ENCODE results near the gene DNAH2.
A peak's percentile ranks its signal among the peaks of the same experiment; 100 is the strongest.

DNAH2 gene

GRCh38 chr17:7703584-7704479 lies 13.7 kb upstream of the DNAH2 start:
- DNase-seq (ENCODE audit: low read depth), result peak; percentile 54

DNA sequence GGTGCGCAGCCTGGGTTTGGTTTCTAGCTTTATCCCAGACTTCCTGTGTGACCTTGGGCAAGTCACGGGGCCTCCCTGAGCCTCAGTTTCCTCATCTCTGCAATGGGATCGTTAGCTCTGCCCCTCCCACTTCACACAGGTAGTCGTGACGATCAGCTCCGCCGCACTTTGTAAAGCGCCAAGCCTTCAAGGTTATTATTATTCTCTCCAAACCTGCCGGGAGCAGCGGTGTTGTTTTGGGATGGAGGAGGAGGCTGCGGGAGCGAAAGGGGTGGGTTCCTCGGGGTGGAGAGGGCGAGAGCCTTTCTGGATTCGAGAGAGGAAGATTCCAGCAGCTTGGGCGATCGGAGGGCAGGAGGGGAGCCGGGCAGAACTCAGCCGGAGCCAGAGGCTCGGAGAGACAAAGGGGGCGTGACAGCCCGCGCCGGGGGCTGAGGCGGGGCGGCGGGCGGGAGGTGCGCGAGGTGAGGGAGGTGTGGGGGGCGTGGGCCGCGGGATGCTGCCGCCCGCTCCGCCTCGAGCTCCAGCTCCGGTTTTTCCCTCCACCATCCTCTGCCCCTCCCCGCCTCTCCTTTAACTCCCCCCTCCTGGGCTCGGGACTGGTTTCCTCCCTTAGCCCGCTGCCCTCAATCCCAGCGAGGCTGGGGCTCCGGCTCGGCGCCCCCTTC lies 12.8 kb upstream of the DNAH2 start, which contains the start of gene EFNB3:
EFNB3 (plus strand) TSS at position 602 of the 668 bp plus-strand sequence. CDS start 397 bp downstream, outside the sequence.
- DNase-seq (ENCODE audit: low read depth), result peak; percentile 56

DNA sequence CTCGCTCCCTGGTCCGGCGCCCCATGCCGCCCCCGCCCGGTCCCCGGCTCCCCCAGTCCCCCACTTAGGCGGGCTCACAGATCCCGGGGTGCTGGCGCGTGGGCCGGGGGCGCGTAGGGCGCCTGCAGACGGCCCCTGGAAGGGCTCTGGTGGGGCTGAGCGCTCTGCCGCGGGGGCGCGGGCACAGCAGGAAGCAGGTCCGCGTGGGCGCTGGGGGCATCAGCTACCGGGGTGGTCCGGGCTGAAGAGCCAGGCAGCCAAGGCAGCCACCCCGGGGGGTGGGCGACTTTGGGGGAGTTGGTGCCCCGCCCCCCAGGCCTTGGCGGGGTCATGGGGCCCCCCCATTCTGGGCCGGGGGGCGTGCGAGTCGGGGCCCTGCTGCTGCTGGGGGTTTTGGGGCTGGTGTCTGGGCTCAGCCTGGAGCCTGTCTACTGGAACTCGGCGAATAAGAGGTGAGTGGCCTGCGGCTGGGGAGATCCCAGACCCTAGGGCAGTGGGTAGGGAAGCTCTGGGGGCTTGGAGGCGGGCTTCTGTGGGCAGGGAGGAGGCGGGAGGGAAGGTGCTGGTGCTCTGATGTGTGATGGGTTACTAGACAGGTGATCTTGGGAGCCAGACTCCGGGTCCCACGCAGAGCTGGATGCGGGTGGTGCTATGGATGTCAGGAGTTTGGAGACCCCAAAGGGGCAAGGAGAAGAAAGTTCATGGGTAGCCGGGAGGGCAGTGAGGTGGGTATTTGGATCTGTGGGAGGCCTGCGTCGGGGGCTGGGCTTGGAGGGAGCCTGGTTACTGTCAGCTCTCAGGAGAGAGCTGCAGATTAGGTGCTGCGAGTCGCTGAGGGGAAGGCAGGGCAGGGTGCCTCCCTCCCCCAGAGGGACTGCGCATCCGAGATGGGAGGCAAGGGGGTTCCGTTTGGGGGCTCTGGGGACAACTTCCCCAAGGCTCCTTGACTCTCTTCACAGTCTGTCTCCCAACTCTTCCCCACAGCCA lies 12.0 kb upstream of the DNAH2 start:
- DNase-seq (ENCODE audit: low read depth), result no peak

DNA sequence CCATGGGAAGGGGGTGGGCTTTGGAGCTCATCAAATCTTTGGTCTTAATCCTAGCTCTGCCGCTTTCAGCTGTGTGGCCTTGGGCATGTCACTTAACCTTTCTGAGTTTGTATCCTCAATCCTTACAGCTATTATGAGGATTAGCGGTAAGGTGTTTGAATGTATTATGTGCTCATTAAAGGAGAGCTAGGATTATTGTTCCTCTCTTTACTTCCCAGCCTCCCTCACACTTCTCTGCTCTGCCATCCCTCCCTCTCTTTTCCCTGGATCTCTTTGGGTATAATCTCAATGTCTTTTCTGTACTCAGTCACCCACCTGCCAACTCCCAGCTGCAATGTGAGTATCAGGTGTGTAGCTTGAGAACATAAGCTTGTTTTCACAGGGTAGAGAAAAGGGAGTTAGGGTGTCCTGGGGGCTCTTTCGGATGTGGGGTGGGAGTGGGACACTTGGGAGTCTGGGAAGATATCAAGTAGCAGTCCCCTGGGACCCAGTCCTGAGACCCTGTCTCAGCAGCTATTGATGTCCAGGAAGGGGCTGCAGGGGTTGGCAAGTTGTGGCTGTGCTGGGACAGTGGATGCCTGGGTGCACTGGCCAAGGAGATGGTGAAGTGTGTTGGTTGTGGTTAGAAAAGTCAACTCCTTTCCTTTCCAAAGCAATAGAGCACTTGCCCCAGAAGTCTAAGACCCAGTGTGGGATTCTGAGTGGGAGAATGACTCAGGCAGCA lies 10.8 kb upstream of the DNAH2 start:
- DNase-seq (ENCODE audit: low read depth), result no peak

- DNase-seq (ENCODE audit: low read depth), result no peak
Observed at GRCh38 chr17:7707446-7707845, 10.1 kb upstream of the DNAH2 start.

GRCh38 chr17:7707858-7708750 lies 9.4 kb upstream of the DNAH2 start:
- no peak for DNase-seq (ENCODE audit: low read depth)

DNA sequence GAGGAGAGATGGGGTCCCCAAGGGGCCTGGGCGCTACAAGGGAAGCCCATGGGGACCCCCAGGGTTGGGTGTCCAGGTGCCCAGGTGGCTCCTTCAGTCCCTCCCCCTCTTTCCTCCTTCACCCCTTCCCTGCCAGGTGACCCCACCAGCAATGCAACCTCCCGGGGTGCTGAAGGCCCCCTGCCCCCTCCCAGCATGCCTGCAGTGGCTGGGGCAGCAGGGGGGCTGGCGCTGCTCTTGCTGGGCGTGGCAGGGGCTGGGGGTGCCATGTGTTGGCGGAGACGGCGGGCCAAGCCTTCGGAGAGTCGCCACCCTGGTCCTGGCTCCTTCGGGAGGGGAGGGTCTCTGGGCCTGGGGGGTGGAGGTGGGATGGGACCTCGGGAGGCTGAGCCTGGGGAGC lies 8.5 kb upstream of the DNAH2 start:
- DNase-seq (ENCODE audit: low read depth), result no peak

DNA sequence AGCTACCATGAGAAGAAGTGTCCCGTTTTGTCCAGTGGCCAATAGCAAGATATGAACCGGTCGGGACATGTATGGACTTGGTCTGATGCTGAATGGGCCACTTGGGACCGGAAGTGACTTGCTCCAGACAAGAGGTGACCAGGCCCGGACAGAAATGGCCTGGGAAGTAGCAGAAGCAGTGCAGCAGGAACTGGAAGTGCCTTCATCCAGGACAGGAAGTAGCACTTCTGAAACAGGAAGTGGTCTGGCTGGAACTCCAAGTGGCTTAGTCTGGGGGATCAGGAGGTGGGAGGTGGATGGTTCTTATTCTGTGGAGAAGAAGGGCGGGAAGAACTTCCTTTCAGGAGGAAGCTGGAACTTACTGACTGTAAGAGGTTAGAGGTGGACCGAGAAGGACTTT lies 7.2 kb upstream of the DNAH2 start:
- no peak for DNase-seq (ENCODE audit: low read depth)

- DNase-seq (ENCODE audit: low read depth), result no peak
Observed at GRCh38 chr17:7711051-7711755, 6.3 kb upstream of the DNAH2 start.

DNA sequence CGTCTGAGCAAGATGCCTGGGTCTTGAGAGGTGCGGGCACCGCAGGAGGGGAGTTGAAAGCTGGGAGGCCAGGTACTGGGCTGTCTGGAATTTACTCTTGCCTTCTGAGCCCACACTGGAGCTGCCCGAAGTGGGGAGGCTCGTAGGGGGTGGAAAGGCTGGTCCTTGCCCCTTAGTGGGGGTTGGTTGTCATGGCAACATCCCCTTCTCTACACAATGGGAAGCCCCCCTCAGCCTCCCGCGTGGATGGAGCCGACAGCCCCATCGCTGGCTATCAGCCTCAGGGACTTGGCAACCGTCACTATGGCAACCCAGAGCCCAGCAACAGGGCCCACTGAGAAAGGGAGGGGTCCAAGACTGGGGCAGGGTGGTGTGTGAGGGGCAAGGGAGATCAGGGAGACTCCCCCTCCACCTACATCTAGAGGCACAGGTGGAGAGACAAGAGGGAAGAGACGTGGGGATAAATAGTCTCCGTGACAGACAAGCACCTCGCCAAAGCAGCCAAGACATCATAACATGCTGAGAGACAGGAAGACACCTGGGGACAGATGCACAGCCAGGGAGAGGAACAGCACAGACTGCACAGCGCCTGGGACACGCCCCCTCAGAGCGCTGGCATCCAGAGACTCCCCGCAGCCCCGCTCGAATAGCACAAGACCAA lies 5.3 kb upstream of the DNAH2 start:
- no peak for DNase-seq (ENCODE audit: low read depth)

GRCh38 chr17:7713782-7714181 lies 3.8 kb upstream of the DNAH2 start:
- DNase-seq (ENCODE audit: low read depth), result no peak

GRCh38 chr17:7714721-7715594 lies 2.6 kb upstream of the DNAH2 start:
- DNase-seq (ENCODE audit: low read depth), result no peak

DNA sequence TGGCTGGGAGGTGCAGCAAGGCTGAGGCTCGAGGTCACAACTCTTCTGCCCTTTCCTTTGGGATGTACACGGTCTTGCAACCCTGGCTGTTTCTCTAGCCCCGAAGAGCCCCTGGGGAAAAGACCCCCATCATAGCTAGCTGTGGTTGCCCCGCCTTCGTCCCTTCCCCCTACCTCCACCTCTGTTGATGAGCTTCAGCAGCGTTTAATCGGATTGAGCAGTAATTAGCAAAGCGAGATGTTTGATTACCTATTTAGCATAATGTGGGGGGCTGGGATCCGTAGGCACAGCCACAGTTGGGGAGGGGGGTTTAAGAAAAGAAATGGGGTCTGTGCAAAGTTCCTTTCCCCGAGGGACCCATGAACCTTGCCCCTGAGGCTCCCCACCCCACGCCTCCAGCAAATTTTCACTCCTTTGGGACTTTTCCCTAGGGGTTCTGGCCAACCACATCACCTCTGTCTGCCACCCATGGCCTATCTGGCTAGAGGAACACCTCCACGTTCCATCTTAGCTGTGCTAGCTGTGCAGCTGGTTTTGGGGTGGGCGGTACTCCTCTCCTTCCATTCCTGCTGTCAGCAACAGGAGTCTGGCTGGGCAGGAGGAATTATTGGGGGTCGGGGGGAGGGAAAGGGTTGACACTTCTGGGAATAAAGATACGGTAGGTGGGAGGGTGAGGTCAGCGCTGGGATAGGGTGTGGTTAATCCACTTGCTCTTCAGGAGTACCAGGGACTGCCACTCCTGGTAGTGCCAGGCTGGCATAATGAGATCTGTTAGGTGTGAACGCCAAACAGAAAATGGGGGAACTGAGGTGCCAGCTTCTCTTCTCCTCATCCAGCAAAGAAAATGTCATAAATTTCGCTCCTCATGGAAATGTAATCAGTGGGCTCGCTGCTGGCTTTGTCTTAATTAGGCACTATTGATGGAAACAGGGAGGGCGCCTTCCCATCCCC lies 1.3 kb upstream of the DNAH2 start:
- no peak for DNase-seq (ENCODE audit: low read depth)

GRCh38 chr17:7717756-7718350 lies 309 bp downstream of the DNAH2 start:
- DNase-seq (ENCODE audit: low read depth), result peak; percentile 32

- DNase-seq (ENCODE audit: low read depth), result no peak
Observed at GRCh38 chr17:7719661-7720060, 2.1 kb downstream of the DNAH2 start.

GRCh38 chr17:7720125-7720524 lies 2.6 kb downstream of the DNAH2 start:
- DNase-seq (ENCODE audit: low read depth), result no peak

DNA sequence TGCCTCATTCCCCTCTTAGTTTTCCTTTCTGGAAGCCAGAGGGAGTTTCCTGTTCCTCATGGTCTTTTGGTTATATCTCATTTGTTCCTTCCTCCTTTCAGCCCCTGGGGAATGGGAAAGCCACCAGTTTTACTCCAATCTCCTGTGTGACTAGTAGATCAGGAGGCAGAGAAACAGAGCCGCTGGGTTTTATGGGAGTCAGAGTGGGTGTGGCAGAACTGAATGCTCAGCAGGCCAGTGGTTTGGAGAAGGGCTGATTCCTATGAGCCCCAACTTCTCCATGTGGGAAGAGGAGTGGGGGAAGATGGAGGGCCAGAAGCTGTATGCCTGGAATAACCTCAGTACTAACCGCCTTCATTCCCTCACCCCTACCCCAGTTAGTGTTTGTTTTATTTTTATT lies 4.1 kb downstream of the DNAH2 start:
- peak; percentile 19 for DNase-seq (ENCODE audit: low read depth)

All from EH (cell line).